Loucy (cell line): ENCODE measurements around the gene SLC48A1.

Experiments used
- EZH2phosphoT487 ChIP-seq: fragments of 200-600 bp; IDR thresholded peaks from 2 replicates; pipeline ENCODE4 v1.6.1; 2018; ENCODE audit warnings: antibody characterized with exemption, mild to moderate bottlenecking, moderate library complexity, borderline replicate concordance
- TF ChIP-seq, protein P1 (sequence below): fragments of 200-600 bp; sonication (generic); conservative IDR thresholded peaks from 2 replicates; pipeline ENCODE4 v1.5.1; 2014; ENCODE audit warnings: mild to moderate bottlenecking, antibody characterized with exemption, low read length

DNA sequence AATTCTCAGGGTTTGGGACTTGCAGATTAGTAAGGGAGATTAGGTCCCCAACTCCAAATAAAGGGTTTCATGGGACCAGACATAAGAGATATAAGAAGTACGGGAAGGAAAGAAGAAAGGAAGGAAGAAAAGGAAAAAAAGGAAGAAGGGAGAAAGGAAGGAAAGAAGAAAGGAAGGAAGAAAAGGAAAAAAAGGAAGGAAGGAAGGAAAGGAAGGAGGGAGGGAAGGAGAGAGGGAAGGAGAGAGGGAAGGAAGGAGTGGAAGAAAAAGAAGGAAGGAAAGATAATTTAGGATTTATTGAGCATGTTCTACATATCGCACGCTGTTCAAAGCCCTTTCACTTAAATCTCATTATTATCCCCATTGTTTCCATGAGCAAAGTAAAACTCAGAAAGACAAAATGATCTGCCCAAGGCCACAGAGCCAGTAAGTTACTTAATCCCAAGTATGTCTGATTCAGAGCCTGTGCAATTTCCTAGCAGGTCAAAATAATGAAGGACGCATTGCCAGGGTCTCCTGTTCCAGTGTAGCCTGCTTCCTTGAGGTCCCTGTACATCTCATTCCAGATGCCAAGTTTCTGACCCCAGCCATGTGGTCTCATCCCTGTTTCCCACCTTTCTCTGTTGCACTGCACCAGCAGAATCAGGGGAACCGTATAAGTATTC lies 50.5 kb downstream of the SLC48A1 start:
- TF ChIP-seq, protein P1, sequence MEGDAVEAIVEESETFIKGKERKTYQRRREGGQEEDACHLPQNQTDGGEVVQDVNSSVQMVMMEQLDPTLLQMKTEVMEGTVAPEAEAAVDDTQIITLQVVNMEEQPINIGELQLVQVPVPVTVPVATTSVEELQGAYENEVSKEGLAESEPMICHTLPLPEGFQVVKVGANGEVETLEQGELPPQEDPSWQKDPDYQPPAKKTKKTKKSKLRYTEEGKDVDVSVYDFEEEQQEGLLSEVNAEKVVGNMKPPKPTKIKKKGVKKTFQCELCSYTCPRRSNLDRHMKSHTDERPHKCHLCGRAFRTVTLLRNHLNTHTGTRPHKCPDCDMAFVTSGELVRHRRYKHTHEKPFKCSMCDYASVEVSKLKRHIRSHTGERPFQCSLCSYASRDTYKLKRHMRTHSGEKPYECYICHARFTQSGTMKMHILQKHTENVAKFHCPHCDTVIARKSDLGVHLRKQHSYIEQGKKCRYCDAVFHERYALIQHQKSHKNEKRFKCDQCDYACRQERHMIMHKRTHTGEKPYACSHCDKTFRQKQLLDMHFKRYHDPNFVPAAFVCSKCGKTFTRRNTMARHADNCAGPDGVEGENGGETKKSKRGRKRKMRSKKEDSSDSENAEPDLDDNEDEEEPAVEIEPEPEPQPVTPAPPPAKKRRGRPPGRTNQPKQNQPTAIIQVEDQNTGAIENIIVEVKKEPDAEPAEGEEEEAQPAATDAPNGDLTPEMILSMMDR, result no peak
- no peak for TF ChIP-seq EZH2phosphoT487
